SU-DHL-6 (cell line): Measurements from ENCODE around the gene TMEM240.
A peak's percentile ranks its signal among the peaks of the same experiment; 100 is the strongest.
"Not testable (repeated sequence)": the region's sequence is repeated elsewhere in the genome, so short reads cannot be mapped to it uniquely, and the experiment has no call there.

ENCODE experiments used
- H2AFZ ChIP-seq: fragments of 200-600 bp; sonication (generic); 2 replicates; pipeline ENCODE4 v1.6.1; 2014; ENCODE audit warnings: low read depth, mild to moderate bottlenecking, moderate library complexity, mixed read lengths, antibody characterized with exemption, low read length; ENCODE audit not compliant: severe bottlenecking
- H3F3A ChIP-seq: fragments of 200-600 bp; shearing (Covaris generic); 2 replicates; pipeline ENCODE4 v1.6.0; 2016; ENCODE audit warnings: antibody characterized with exemption, mild to moderate bottlenecking; ENCODE audit not compliant: insufficient read depth
- H3K27ac ChIP-seq: fragments of 200-600 bp; sonication (generic); 2 replicates; pipeline ENCODE4 v1.5.1; 2016; ENCODE audit warnings: low read depth, mild to moderate bottlenecking, low read length, moderate library complexity, mixed read lengths
- H3K27me3 ChIP-seq: fragments of 200-600 bp; sonication (generic), shearing (Covaris generic); 2 replicates; pipeline ENCODE4 v1.6.0; 2014; ENCODE audit warnings: mild to moderate bottlenecking, low read length
- H3K36me3 ChIP-seq: fragments of 200-600 bp; sonication (generic); 2 replicates; pipeline ENCODE4 v1.6.1; 2014; ENCODE audit warnings: mild to moderate bottlenecking, low read length, mixed read lengths
- H3K4me2 ChIP-seq: fragments of 300-600, 200-600 bp; shearing (Covaris generic), sonication (generic); 2 replicates; pipeline ENCODE4 v1.6.0; 2014; ENCODE audit warnings: low read length, low read depth, mild to moderate bottlenecking; ENCODE audit not compliant: poor library complexity, severe bottlenecking
- H3K4me3 ChIP-seq: fragments of 200-600 bp; sonication (generic); 2 replicates; pipeline ENCODE4 v1.5.1; 2014; ENCODE audit warnings: antibody characterized with exemption, low read length, mild to moderate bottlenecking, mixed read lengths; ENCODE audit not compliant: insufficient read depth, poor library complexity, severe bottlenecking
- H3K79me2 ChIP-seq: fragments of 200-600 bp; sonication (generic); 2 replicates; pipeline ENCODE4 v1.6.1; 2014; ENCODE audit warnings: mild to moderate bottlenecking, low read length, moderate library complexity; ENCODE audit not compliant: insufficient read depth
- H3K9ac ChIP-seq: fragments of 200-600 bp; sonication (generic); 2 replicates; pipeline ENCODE4 v1.7.0; 2014; ENCODE audit warnings: mild to moderate bottlenecking, low read length
- H3K9me2 ChIP-seq: fragments of 200-600 bp; sonication (generic); replicated peaks from 2 replicates; pipeline ENCODE4 v1.6.1; 2014; ENCODE audit warnings: low read length; ENCODE audit not compliant: insufficient read depth
- H3K9me3 ChIP-seq: fragments of 200-600 bp; sonication (generic); 2 replicates; pipeline ENCODE4 v1.6.1; 2014; ENCODE audit warnings: low read length, mixed read lengths; ENCODE audit not compliant: insufficient read depth
- H4K20me1 ChIP-seq: fragments of 200-600 bp; sonication (generic); 2 replicates; pipeline ENCODE4 v1.6.1; 2014; ENCODE audit warnings: low read depth, mild to moderate bottlenecking, antibody characterized with exemption, low read length, moderate library complexity, mixed read lengths
- EZH2phosphoT487 ChIP-seq: fragments of 200-600 bp; sonication (generic), shearing (Covaris generic); conservative IDR thresholded peaks from 2 replicates; pipeline ENCODE4 v1.6.1; 2018; ENCODE audit warnings: mild to moderate bottlenecking, antibody characterized with exemption, low read length, moderate library complexity, mixed read lengths
- TF ChIP-seq, protein P1 (sequence below): fragments of 200-600 bp; sonication (generic); IDR thresholded peaks from one replicate; pipeline ENCODE4 v1.5.1; 2017; ENCODE audit warnings: antibody characterized with exemption, mild to moderate bottlenecking, low read length, moderate library complexity; ENCODE audit not compliant: insufficient read depth, poor library complexity, severe bottlenecking

TMEM240 gene

DNA sequence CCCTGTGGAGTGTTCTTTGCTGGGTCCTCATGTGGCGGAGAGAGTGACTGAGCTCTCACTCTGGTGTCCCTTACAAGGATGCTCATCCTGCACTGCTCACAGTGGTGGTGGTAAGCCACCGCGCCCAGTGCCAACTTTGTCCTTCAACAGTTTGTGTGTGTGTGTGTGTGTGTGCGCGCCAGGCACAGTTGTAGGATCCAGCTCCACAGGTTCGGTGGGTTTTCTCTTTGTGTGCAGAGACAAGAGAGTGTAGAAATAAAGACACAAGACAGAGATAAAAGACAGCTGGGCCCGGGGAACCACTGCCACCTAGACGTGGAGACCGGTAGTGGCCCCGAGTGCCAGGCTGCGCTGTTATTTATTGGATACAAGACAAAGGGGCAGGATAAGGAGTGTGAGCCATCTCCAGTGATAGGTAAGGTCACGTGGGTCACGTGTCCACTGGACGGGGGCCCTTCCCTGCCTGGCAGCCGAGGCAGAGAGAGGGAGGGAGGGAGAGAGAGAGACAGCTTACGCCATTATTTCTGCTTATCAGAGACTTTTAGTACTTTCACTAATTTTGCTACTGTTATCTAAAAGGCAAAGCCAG is 35.6 kb downstream of the TMEM240 start:
- H3K9me3 ChIP-seq, H3K9me2 ChIP-seq, H3K36me3 ChIP-seq, H4K20me1 ChIP-seq, H3K79me2 ChIP-seq, H3K4me3 ChIP-seq, H3K27me3 ChIP-seq: not testable (repeated sequence)
- Histone ChIP-seq H2AFZ (peak overlapping the region; percentile 61), H3K9ac (0 out of 2 replicates have a peak overlapping the region, but pooled peaks have one; percentile 0), H3K4me2 (peak overlapping the region; percentile 37), H3F3A (peaks cover 15% of the 10 kb centered on the region; the same call in 1 of the 2 replicates), H3K27ac (0 out of 2 replicates have a peak overlapping the region, but pooled peaks have one; percentile 26)
- TF ChIP-seq, protein P1, sequence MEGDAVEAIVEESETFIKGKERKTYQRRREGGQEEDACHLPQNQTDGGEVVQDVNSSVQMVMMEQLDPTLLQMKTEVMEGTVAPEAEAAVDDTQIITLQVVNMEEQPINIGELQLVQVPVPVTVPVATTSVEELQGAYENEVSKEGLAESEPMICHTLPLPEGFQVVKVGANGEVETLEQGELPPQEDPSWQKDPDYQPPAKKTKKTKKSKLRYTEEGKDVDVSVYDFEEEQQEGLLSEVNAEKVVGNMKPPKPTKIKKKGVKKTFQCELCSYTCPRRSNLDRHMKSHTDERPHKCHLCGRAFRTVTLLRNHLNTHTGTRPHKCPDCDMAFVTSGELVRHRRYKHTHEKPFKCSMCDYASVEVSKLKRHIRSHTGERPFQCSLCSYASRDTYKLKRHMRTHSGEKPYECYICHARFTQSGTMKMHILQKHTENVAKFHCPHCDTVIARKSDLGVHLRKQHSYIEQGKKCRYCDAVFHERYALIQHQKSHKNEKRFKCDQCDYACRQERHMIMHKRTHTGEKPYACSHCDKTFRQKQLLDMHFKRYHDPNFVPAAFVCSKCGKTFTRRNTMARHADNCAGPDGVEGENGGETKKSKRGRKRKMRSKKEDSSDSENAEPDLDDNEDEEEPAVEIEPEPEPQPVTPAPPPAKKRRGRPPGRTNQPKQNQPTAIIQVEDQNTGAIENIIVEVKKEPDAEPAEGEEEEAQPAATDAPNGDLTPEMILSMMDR = peak; percentile 38

DNA sequence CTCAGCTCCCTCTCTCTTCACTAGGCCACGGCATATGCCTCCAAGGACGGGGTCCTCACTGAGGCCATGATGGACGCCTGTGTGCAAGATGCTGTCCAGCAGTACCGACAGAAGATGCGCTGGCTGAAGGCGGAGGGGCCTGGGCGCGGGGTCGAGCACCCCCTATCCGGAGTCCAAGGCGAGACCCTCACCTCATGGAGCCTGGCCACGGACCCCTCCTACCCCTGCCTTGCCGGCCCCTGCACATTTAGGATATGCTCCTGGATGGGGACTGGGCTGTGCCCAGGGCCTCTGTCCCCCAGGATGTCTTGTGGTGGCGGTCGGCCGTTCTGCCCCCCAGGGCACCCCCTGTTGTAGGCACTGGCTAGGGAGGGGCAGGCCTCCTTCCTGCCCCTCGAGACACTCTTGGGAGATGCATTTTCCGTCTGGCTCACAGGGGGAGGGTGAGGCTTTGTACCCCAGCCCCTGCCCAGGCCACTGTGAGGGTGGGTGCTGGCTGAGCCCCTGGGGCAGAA is 44.9 kb downstream of the TMEM240 start:
- H3K9ac ChIP-seq, H3K36me3 ChIP-seq, H3F3A ChIP-seq, H3K79me2 ChIP-seq, H3K27ac ChIP-seq, H3K4me3 ChIP-seq, H2AFZ ChIP-seq, H3K9me3 ChIP-seq, H3K4me2 ChIP-seq, H3K9me2 ChIP-seq, H4K20me1 ChIP-seq, H3K27me3 ChIP-seq: not testable (repeated sequence)

DNA sequence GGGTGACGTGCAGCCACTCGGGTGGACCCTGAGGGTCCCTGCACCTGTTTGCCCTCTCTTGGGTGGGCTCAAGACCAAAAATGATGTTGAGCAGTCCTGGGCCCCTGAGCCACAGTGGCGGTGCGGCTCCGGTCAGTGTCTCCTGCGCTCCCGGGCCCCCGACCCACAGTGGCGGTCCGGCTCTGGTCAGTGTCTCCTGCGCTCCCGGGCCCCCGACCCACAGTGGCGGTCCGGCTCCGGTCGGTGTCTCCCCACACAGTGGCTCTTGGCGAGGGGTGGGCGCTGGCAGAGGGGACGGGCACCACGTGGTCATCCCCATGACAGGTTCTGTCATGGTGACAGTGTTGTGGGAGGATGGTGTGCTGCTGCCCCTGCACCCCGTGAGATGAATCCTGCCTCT is 46.1 kb downstream of the TMEM240 start:
- H3K27ac ChIP-seq, H3K9ac ChIP-seq, H3K9me3 ChIP-seq, H3K9me2 ChIP-seq, H2AFZ ChIP-seq, H4K20me1 ChIP-seq, H3K79me2 ChIP-seq, H3K36me3 ChIP-seq, H3K4me2 ChIP-seq, H3K4me3 ChIP-seq, H3K27me3 ChIP-seq, H3F3A ChIP-seq: not testable (repeated sequence)

DNA sequence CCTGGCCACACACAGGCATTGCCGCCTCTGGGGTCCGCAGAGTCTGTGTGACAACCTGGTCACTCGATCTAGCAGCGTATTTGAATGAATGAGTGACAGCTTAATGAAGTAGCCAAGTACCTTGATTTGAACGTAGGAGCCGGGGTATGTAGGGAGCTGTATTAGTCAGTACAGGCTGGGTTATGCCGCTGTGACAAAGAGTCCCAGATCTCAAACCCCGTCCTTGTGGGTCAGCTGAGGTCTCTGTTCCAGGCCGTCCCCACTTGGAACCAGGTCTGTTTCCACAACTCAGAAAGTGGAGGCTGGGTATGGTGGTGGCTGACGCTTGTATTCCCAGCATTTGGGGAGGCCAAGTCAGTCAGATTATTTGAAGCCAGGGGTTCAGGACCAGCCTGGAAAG is 48.8 kb downstream of the TMEM240 start:
- no peaks in the 10 kb centered on the region for H3K79me2 ChIP-seq
- H3K36me3 ChIP-seq = peaks cover 4% of the 10 kb centered on the region; the same call in 1 of the 2 replicates
- no peak overlapping the region for H3K27ac ChIP-seq
- no peak overlapping the region for H3K4me3 ChIP-seq
- no peak overlapping the region for H3K4me2 ChIP-seq
- TF ChIP-seq, protein P1 = no peak
- no peak for TF ChIP-seq EZH2phosphoT487
- no peaks in the 10 kb centered on the region for H3K27me3 ChIP-seq
- no peak overlapping the region for H3K9ac ChIP-seq
- H2AFZ ChIP-seq = no peak overlapping the region
- no peaks in the 10 kb centered on the region for H3K9me3 ChIP-seq
- no peaks in the 10 kb centered on the region for H3K9me2 ChIP-seq
- H3F3A ChIP-seq = no peaks in the 10 kb centered on the region
- H4K20me1 ChIP-seq = no peaks in the 10 kb centered on the region
